GM18499 (cell line): ENCODE results near the gene ARHGEF7.

Experiments
- ATAC-seq: cut with Tn5 transposase; IDR thresholded peaks from one replicate; pipeline ENCODE4 v1.9.1; 2021; ENCODE audit warnings: moderate number of reproducible peaks; ENCODE audit not compliant: insufficient read depth, unreplicated experiment

The ARHGEF7 gene

DNA sequence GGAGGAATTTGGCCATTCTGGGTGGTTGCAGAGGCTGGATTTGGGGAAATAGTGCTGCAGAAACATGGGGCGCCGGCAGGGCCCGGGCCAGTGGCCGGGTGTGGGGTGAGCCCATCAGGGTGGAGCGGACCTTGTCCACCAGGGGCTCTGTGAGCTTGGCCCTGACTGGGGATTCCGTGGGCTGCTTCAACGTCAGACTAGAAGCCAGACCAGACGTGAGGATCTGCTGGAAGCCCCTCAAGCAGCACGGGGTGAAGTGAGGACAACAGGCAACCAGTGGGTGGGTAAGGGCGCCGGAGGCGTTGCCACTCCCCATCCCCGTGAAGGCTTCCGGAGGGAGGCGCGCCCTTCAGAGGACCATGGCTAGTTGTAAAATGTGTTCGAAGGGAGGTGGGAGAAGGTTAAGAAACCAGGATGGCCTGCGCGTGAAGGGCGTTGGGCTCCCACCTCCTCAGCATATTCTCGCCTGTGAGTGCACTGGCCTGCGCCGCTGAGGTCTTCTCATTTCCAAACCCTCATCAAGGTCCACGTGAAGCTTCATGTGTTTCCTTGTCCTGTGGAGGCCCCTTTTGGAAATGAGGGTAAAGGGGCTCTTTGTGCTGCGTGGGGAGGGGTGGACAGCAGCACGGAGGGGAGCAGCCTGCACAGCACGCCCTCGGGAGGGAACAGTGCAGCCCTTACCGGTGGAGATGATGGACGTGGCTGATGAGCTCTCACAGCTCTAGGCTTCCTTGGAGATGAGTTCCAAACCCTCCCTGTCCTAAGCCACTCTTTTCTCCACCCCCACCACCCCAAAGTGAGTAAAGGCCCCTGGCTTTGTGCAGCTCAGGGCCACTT, 213.7 kb downstream of the ARHGEF7 start:
- no peak for ATAC-seq

DNA sequence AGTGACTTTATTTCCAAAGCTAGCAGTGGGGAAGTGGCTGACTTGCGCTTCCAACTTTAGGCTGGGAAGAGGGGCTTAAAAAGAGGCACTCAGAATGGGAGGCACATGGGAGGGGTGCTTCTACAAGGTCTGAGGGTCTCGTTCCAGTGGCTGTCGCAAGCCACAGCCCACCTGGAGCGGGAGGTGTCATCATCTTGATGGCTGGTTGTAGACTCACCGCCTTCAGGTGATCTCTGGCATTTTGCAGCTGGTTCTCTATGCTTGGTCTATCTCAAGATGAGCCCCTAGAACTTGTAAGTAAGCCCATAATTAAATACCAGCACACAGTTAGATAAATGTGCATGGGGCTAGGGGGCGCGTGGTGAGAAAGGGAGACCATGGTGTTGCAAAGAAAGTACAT, 214.5 kb downstream of the ARHGEF7 start:
- no peak for ATAC-seq

DNA sequence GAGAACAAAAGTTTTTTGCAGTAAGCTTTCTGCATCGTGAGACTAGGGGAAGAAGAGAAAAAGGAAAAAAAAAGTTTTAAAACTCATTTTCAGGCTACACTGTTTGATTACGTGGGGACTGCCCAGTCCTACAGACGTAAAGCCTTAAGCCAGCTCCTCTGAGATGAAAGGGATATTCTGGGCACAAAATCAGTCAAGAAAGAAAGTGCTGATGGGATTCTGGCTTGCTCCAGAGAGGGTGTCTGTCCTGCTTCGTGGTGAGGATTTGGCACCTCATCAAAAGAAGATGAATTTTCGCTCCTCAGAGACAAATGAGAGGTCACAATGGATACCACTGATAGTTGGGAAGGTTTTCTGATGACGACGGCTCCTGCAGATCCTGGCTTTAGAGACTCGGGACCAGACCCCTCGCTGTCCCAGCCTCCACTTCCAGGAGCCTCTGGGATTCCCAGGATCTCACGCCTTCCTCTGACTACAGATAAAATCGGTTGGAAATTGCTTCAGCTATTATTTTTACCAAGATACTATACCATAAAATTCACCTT, 215.0 kb downstream of the ARHGEF7 start:
- ATAC-seq = no peak

DNA sequence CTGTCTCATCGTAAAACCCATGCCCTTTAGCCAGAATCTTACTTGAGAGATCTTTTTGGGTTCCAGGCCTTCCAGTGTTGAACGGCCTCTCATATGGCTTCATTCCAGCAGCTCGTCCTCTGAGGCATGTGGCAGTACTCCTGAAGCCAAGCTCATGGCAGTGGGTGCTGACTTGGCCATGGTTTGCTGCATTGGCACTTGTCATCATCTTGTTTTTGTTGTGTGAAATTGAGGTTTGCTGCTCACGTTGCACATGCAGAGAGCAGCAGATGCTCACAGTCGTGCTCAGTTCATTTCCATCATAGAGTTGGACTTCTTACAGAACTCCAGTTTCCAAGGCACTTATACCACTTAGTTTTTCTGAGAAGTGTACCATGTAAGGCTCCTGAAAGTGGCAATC, 220.2 kb downstream of the ARHGEF7 start:
- no peak for ATAC-seq

DNA sequence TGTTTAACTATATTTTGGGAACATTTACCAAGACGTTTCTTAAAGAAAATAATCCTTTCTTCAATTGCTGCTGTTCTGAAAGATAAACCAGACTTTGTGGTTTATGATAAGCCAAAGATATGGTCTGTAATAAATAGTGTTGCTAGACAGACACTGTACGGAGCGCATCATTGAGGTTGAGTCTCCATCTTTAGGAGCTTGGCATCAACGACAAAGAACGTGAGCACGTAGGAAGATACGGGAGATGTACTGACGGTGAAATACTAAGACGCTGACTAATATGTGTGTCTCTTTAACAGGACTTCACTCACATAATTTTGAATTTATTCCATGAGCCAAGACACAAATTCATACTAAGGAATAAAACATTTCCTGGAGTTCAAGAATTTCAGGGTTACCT, 221.6 kb downstream of the ARHGEF7 start:
- ATAC-seq = no peak

DNA sequence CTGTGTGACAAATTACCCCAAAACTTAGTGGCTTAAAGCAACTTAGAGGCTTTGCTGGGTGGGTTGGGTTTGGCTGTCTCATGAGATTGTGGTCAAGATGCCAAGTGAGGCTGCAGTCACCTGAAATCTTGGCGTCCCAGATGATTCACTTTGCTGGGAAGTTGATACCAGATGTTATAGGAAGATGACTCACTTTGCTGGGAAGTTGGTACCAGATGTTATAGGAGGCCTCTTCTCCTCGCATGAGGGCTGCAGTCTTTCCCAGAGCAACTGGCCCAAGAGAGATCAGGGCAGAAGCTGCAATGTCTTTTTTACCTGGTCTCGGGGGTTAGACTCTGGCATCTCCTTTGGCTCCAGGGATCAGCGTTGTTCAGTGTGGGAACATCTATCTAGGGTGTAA, 222.1 kb downstream of the ARHGEF7 start:
- ATAC-seq = no peak

DNA sequence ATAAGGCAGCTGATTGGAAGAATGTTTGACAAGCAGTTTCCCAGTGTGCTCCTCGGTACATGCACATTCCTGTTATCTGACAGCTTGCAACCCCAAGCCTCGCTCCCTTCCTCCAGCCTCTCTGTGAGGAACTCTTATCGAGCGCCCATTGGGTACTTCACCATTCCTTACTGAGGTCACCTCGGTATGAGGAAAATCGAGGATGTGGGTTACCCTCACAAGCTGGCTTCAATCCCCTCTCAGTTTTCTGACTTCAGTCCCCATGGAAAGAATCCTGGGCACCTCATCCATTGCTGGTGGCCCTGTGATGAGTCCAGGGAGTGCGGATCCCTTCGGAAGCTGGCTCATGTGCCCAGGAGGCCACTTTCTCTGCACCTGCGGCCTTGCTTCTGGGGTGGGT, 222.6 kb downstream of the ARHGEF7 start:
- ATAC-seq = no peak

DNA sequence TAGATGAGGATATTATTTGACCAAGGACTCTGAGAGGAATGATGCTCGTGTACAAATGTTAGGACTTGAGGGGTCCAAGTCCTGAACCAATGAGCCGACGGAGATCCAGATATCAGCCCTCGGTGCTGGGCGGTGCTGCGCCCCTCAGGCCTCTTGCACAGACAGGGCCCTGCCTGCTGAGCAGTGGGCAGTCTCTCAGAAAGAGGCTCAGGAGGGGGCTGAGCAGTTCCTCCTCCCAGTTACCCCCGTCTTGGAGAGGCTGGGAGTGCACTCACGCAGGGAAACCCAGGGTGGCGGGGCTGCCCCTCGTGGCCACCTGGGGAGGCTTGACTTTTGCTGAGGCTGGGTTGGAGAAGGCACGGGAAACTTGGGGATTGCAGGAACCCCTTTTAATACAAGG, 223.7 kb downstream of the ARHGEF7 start:
- no peak for ATAC-seq

DNA sequence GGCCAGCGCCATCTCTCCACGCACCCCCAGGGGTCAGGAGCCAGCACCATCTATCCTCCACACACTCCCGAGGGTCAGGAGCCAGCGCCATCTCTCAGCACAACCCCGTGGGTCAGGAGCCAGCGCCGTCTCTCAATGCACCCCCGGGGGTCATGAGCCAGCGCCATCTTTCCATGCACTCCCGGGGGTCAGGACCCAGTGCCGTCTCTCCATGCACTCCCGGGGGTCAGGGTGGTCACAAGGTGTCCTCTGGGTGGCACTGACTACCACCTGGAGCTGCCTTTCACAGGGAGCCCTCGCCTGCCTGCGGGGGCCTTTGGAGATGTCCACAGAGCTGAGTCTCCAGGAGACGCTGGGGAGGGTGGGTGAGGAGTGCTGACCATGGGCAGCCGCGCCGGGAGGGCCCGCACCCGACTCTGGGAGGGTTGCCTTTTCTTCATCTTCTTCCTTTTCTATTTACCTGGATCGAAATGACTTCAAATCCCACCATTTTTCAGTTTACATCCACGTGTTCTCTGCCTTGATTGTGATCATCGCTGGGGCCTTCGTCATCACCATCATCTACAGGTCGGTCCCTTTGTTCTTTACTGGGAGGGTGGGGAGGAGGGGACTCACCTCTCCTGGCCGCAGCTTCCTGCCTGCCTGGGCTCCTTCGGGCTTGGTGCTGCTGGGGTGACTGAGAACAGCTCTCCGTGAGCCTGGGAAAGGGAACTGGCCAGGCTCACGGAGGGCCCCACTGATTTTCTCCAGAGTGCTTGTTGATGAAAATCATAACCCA, 224.4 kb downstream of the ARHGEF7 start:
- no peak for ATAC-seq

DNA sequence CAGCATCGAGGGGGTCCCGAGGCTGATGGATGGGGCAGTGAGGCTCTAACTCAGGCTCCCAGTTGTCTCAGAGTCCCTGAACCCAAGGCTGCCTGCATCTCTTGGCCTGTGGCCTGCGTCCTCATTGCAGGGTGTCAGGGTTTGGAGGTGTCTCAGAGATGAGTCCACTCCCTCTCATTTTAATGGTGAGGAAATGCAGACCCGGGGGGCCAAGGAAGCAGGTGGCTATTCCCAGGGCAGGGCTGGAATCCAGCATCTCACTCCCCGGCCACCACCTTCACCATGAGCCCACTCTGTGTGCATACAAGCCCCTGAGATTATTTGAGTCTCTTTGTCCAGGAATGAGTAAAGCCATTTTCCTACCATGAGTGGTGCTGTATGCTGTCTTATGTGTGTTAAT, 226.8 kb downstream of the ARHGEF7 start:
- no peak for ATAC-seq

DNA sequence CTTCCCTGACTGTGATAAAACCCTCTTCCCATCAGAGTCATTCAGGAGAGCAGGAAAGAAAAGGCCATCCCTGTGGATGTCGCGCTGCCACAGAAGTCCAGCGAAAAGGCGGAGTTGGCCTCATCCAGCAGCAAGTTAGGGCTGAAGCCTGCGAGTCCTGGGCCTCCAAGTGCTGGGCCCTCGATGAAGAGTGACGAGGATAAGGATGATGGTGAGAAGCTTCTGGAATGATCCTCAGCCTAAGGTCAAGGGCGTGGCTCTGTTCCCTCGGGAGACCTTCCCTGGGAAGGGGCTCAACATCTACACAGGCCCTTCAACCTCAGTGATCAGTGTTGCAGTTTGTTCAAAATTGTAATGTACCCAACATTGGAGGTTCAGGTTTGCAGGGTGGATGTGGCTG, 227.6 kb downstream of the ARHGEF7 start:
- no peak for ATAC-seq

DNA sequence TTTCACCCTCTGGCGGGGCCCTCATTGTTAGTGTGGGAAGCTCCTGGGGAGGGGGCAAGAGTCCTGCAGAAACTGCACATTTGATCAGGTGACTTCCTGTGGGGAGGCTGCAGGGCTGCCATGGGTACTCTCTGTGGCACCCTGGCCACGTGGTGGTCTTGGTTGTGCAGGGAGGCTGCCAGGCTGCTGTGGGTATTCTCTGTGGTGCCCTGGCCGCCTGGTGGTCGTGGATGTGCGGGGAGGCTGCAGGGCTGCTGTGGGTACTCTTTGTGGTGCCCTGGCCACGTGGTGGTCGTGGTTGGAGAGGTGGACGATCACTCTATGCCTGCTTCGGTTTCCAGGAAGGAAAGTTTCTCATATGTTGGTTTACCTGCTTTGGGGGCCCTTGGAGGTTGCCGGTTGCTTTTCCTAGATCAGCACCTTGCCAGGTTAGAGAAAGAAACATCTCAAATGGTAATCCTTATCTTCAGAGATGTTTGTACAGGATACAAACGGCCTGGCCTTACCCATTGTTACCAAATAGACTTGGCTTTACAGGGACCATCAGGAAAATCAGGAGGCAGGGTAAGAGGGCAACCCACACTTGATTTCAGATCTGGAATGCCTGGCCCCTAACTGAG, 228.2 kb downstream of the ARHGEF7 start:
- ATAC-seq = no peak

DNA sequence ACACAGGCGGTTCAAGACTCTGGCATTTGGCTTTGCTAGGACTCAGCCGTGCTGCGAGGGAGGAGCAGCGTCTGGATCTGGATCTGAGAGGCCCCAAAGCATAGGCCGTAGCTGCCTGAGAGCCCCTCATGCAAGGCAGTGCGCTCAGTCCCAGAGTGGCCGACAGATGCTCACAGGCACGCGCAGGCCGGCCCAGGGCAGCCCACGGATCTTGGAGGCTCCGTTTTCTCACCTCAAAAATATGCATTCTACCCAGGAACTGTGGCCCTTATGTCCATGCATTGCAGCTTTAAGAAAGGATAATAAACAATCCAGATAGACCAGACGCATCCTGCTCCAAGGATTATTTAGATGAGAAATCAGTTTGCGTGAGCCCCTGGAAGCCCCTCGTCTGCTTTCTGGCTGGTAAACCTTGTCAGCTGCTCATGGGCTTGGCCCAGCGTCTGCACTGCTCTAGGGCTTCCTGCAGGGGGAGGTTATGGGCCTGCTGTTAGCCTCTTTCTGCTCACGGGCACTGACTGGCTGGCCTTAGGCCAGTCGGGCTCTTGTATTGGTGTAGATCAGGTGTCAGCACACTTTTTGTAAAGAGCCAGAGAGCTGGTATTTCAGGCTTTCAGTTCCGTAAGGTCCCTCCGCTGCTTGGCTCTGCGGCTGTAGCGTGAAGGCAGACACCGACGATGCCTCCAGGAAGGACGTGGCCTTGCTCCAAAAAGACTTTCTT, 229.5 kb downstream of the ARHGEF7 start:
- no peak for ATAC-seq

DNA sequence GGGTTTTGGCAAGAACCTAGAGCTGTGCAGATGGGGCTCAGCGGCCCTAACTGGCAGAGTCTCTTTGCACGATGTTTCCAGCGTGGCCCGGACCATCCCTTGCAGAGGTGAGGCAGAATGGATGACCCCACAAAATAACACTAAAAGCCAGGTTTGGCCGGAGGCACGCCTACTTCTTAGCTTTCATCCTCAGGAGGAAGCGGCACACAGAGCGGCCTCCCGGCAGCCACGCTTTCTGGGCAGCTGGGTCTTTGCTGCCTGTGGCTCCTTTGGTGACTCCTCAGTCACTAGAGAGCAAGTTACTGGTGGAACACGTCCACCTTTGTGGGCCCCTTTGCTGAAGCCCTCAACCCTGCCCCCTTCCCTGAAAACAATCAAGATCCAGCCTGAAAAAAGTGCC, 230.6 kb downstream of the ARHGEF7 start:
- no peak for ATAC-seq

DNA sequence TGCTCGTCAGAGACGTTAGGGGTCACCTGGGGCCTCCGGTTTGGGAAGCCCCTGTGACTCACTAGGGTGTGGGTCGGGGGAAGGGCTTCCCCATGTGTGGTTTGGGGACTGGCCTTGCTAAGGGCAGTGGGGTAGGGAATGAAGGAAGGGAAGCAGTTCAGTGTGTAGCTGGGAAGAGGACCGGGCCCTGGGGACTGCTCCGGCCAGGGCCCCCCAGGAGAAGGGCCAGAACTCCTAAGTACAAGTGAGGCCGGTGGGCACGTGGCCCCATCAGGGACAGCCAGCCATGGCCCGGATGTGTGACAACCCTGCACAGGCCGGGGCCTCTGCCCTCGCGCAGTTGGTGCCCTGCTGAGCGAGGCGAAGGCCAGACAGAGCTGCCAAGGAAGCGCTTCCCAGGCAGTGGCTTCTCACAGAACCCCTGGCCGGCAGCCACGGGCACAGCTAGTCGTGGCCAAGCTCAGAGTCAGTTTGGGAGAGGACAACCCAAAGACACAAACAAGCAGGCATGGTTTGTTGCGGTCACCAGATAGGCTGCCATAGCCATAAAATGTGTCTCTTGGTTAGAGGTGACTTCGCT, 231.1 kb downstream of the ARHGEF7 start:
- ATAC-seq = no peak

DNA sequence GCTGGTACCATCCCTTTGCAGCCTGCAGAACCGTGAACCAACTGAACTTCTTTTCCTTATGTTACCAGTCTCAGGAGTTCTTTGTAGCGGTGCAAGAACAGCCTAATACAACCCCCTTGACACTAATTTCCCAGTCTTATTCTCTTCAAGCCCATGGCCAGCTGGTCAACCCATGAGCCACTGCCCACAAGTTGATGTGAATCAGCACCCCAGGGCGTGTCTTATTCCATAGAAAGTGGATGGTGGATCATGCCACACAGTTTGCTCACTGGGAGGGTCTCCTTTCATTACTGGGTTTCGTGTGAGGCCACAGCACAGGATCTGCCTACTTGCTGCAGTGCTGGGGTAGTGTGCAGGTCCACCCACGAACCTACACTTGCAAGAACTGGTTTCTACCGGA, 232.3 kb downstream of the ARHGEF7 start:
- no peak for ATAC-seq

DNA sequence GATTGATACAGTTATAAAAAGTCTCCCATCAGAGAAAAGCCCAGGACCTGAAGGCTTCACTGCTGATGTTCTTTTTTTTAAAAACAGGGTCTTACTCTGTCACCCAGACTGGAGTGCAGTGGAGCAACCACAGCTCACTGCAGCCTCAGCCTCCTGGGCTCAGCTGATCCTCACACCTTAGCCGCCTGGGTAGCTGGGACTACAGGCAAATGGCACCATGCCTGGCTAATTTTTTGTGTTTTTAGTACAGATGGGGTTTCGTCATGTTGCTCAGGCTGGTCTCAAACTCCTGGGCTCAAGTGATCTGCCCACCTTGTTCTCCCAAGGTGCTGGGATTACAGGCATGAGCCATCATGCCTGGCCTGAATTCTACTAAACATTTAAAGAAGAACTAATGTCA, 238.4 kb downstream of the ARHGEF7 start:
- no peak for ATAC-seq

DNA sequence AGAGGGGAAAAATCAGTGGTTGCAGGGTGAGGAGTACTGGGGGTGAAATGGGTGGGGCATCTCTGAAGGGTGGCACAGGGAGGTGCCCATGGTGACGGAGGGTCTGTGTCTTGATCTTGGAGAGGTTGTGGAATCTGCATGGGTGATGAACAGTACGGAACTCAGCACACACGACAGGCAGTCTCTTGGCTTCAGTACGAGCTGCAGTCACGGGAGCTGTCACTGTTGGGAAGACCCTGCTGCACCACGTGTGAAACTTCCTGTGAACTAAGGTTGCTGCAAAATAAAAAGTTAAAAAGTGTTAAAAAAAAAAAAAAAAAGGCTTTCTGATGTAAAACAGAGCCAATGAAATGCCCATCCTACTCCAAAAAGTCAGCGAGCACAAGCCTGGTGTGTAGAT, 239.7 kb downstream of the ARHGEF7 start:
- ATAC-seq = no peak
